H1 (cell line): ENCODE data around the gene NFIA. TPM values are rescaled to one million over a fixed set of nuclear protein-coding genes. Genes with fewer than 3 reads are reported as not detected.

ENCODE experiments used
- CHD1 ChIP-seq: IDR thresholded peaks from 2 replicates; pipeline ENCODE4 v1.6.1; 2012; ENCODE audit warnings: low read depth, low read length, improper control_type of control experiment
- EGR1 ChIP-seq: IDR thresholded peaks from 2 replicates; pipeline ENCODE4 v1.6.1; 2011; ENCODE audit warnings: low read depth, low read length, borderline replicate concordance
- JUN ChIP-seq: IDR thresholded peaks from 2 replicates; pipeline ENCODE4 v1.6.1; 2011; ENCODE audit warnings: low read depth, mild to moderate bottlenecking, improper control_type of control experiment, low read length
- RXRA ChIP-seq: IDR thresholded peaks from 2 replicates; pipeline ENCODE4 v1.6.1; 2011; ENCODE audit warnings: low read depth, mild to moderate bottlenecking, low read length, moderate library complexity; ENCODE audit not compliant: insufficient read depth
- SUZ12 ChIP-seq: fragments of 200-600 bp; sonication (generic); IDR thresholded peaks from 2 replicates; pipeline ENCODE4 v1.6.1; 2012; ENCODE audit warnings: mild to moderate bottlenecking, inconsistent platforms, low read length, moderate library complexity, mixed read lengths
- polyA plus RNA-seq, 7 experiments: library from polyadenylated mRNA; depleted of rRNA in 3 of 7; stranded (reverse) in 5 of 7; unstranded in 2 of 7; fragments of >200 nt in 5 of 7; fragments of 200-250 nt in 2 of 7; gene quantifications; 1 replicate in 5 of 7; 2 replicates in 1 of 7; 4 replicates in 1 of 7; pipeline versions ENCODE4 v1.2.1 to v1.2.3, GENCODE V29; 2011 to 2013; ENCODE audit warnings: missing spikeins in 2 of 7, mixed read lengths in 2 of 7
- total RNA-seq: library from RNA; stranded (reverse); fragmentation: NEBNext Ultra II Directional; extraction: Animal tissue kit (Norgen Biotek cat#: 25700); gene quantifications from 2 replicates; pipeline ENCODE4 v1.2.1, GENCODE V29; 2021

Gene NFIA
- total and polyA plus RNA-seq, 2 of the 8 experiments (the other 6 are each of a cell fraction or from before 2014, with no cell fraction given): 1.8 to 2.3 TPM

DNA sequence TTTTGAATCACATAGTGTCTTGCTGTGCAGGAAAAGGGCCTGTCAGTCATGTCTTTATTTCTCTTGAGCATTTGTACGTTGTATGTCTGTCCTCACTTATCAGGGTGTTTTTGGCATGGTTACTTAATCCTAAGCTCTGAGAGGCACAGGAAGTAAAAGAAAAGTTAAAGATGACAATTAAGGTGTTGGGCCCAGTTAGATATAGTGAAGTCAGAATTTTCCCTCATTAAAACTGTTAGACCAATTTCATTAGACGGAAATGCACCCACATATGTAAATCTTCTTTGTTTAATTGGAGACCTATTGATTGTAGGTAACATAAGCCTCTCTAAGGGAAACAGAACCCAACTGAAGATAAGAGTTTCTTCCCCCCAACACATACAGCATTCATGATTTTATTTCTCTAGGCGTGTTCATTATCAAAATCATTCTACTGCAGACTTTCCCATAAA is 21.9 kb downstream of the NFIA start (continued):
- TF ChIP-seq SUZ12 (no peak), JUN (no peak), EGR1 (no peak), CHD1 (no peak), RXRA (no peak)
